ENCODE results near the gene CPEB3.

DNA sequence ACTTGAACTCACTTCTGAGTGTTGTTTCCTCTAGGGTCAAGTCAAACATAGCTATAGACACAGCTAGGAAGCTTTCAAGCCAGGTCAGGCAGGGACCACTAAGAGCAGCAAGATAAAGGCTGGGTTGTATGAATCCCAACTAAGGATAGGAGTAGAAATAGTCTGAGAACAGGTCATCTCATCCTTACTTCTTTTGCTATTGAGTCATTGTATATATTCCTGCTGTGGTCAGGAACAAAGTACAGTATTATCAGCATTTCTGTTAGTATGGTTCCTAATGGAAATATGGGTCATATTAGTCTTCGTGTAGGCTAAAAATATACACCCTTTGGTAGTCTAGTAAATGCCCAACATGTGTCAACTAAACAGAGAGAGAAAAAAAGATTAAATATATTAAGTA is 222.0 kb downstream of the CPEB3 start:
- no peak for TF ChIP-seq SP1 (IDR thresholded peaks at IDR 0.05)
- no peak for TF ChIP-seq FOXK2 (IDR thresholded peaks at IDR 0.05)
- no peak for TF ChIP-seq BHLHE40 (IDR thresholded peaks at IDR 0.05; ENCODE audit: borderline replicate concordance)
- TF ChIP-seq ZNF384 (IDR thresholded peaks at IDR 0.05), result no peak
- TF ChIP-seq SUZ12 (IDR thresholded peaks at IDR 0.05), result no peak
- TF ChIP-seq L3MBTL2 (conservative IDR thresholded peaks at IDR 0.05), result no peak
- no peak for TF ChIP-seq ELF4 (IDR thresholded peaks at IDR 0.05)
- TF ChIP-seq FOXM1 (IDR thresholded peaks at IDR 0.05; ENCODE audit: borderline replicate concordance), result no peak
- no peak for TF ChIP-seq TARDBP (IDR thresholded peaks at IDR 0.05)
- no peak for TF ChIP-seq ARNT (IDR thresholded peaks at IDR 0.05)
